ENCODE results near the gene TRPV6.

TRPV6 gene

DNA sequence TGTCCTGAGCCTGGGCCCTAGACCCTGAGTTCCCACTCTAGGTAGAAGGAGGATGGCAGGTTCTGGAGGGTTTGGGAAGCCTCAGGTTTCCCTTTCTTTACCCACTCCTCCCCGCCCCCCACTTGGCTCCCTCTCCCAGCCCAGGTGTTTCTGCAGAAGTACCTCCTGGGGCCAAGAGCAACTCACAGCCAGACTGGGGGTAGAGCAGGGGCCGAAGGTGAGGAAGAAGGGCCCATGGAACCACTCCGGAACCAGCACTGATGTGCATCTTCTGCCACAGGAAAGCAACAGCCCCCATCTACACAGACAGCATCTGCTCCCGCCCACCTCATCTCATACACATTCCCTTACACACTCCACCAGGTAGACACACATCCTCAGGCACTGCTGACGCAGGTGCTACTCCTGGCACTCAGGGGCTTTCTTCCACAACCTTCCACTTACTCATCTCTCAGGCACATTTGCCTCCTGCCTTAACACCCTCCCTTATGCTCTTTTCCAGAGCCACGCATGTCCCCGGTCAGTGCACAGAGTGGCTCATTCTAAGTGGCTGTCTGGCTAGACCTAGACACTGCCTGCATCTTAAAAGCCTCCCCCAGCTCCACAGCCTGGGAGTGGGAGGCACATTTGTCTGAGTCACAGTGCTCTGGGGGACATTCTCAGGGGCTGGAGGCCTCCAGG lies 28.8 kb downstream of the TRPV6 start:
- TF ChIP-seq, protein P1, sequence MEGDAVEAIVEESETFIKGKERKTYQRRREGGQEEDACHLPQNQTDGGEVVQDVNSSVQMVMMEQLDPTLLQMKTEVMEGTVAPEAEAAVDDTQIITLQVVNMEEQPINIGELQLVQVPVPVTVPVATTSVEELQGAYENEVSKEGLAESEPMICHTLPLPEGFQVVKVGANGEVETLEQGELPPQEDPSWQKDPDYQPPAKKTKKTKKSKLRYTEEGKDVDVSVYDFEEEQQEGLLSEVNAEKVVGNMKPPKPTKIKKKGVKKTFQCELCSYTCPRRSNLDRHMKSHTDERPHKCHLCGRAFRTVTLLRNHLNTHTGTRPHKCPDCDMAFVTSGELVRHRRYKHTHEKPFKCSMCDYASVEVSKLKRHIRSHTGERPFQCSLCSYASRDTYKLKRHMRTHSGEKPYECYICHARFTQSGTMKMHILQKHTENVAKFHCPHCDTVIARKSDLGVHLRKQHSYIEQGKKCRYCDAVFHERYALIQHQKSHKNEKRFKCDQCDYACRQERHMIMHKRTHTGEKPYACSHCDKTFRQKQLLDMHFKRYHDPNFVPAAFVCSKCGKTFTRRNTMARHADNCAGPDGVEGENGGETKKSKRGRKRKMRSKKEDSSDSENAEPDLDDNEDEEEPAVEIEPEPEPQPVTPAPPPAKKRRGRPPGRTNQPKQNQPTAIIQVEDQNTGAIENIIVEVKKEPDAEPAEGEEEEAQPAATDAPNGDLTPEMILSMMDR (IDR thresholded peaks at IDR 0.05; ENCODE audit: low read depth, low read length): no peak

DNA sequence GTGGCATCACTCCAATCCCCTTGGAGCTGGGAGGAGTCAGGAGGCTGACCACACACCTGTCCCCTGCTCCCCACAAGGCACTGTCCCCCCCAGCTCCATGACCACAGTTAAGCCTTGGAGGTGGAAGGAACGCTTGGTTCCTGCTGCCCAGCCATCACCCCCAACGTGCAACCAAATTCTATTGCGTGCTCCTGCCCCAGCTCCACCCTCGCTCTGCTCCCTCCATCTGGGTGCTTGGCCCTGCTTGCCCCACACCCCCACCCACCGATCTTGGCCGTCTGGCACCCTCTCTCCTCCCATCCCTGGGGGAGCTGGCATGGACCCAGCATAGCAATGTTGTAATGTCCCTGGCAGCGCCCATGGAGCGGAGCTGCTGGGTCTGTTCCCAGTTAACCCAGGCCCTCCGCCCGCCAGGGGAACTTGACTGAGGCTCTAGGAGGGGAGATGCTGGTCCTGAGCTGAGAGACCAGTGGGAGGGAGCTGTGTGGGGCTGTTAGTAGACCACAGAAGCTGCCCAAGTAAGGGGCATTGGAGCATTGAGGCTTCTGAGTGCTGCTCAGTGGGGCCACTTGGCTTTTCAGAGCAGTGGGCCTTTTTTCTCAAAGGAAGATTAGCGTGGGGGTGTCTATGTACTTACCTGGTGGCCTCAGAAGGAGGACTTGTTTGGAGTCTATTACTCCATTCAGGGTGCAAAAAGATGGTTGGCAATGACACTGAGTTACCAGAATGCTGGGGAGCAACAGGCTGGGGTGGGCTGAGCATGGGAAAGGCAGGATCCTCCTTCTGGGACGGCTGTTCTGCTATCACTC lies 29.6 kb downstream of the TRPV6 start:
- TF ChIP-seq, protein P1 (IDR thresholded peaks at IDR 0.05; ENCODE audit: low read depth, low read length): no peak
- no peak overlapping the region for H3K4me3 ChIP-seq (ENCODE audit: low read depth, low read length)

More for the DNA sequence above, 28.8 kb downstream of the TRPV6 start:
- no peak overlapping the region for H3K4me3 ChIP-seq (ENCODE audit: low read depth, low read length)

DNA sequence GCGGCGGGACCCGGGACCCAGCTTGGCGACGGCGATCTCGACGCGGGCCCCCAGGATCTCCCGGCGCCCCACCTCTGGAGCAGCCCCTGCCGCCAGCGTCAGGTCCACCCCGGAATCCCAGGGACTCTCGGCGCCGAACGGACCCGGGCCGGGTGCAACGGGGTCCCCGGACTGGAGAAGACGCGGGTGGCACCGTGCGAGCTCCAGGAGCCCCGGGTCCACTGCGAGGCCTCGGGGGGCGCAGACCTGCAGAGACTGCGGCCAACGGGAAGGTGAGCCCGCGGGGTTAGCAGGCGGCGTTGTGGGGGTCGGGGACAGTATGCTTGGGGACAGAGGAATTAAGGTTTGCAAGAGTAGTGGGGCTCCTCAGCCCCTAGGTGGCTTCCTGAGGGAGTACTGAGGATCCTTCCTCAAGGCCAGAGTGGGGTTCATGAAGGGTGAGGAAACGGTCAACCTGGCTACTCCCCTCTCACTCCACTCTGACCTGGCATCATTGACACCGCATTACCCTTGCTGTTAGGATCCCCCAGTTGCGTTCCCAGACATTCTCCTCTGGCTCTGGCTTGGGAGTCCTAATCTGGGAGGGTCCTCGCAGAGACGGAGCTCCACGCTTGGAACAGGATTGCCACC lies 30.3 kb downstream of the TRPV6 start:
- TF ChIP-seq, protein P1 (IDR thresholded peaks at IDR 0.05; ENCODE audit: low read depth, low read length): no peak

DNA sequence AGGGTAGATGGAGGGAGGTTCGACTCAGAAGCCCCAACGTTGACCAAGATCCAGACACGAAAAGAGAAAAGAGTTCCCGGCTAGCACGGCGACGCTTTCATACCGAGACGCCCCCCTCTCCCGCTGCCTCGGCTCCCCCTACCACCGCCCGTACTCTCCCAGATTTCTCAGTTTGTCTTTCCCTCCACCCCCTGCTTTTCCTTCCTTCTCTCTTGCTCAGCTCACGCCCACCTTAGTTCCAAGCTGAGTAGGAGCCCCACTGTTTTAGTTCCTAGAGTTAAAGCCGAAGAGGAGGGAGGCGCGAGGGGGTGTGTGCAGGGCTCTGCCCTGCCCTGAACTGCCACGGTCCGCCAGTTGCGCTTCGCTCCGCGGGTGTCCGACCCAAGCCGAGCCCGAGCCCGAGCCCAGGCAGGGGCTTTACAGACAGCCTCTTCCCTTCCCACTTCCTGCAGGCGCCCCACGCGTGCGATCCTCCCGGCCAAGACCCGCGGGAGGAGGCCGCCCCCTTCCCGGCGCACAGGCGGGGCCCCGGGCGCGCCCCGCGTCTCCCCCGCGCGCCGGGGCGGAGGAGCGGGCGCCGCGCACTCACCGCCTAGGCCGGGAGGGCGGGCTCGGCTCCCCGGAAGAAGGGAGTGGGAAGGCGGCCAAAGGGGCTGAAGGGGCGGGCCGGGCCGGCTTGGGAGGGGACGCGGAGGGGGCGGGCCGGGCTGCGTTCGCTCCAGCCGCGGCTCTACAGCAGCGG lies 31.0 kb downstream of the TRPV6 start, which contains the start of gene EPHB6:
Gene EPHB6 (plus strand): TSS at position 705 of the 742 bp plus-strand sequence. CDS start 8,152 bp downstream, outside the sequence.
- H3K4me3 ChIP-seq (ENCODE audit: low read depth, low read length): peak within 1 kb of the TSS; percentile 60
- TF ChIP-seq, protein P1 (IDR thresholded peaks at IDR 0.05; ENCODE audit: low read depth, low read length): no peak

More for the DNA sequence above, 30.3 kb downstream of the TRPV6 start:
- peak overlapping the region; percentile 60 for H3K4me3 ChIP-seq (ENCODE audit: low read depth, low read length)

DNA sequence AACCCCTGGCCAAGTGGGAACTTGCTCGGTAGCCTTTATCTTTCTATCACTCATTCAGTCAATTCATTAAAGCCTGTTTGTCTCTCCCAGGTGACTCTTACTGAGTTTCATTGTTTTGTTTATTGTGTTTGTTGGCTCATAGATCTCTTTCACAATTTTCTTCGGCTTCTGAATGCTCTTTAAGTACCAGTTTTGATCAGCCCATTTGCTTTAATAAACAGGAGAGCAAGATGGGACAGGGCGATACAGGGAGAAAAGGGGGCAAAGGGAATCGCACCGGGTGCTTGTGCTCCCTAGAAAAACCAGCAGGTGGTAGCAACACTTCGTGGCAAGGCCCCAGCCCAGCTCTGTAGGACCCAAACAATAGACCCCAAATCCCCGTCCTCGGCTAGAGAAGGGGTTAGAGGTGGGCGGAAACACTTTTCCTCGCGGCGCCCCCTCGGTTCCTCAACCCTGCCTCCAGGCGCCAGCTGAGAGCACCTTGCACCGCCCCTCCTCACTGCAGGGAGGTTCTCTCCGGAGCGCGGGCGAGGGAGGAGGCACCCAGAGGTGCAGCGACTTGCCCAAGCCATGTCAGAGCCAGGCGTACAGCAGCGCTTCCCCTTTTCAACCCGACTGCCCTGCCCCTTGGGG lies 31.7 kb downstream of the TRPV6 start:
- H3K4me3 ChIP-seq (ENCODE audit: low read depth, low read length): peak overlapping the region; percentile 60

DNA sequence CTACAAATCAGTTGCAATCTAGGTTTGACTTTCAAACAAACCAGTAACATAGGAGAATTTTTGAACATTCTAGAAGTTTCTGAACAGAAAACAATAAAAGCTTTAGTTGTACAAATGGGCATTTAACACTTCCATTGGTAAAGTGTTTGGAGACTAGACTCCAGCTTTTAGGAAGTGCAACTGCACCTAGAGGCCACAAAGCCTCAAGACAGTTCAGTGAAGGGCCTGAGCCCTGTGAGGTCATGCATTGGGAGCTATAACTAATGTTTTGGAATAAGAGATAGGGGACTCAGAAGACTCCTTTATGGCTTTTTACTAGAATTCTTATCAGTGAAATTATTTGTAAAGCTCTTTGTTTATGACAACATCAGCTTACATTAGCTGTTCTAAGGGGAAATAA lies 33.6 kb downstream of the TRPV6 start:
- TF ChIP-seq, protein P1 (IDR thresholded peaks at IDR 0.05; ENCODE audit: low read depth, low read length): no peak
- no peak overlapping the region for H3K4me3 ChIP-seq (ENCODE audit: low read depth, low read length)

More for the DNA sequence above, 31.7 kb downstream of the TRPV6 start:
- TF ChIP-seq, protein P1 (IDR thresholded peaks at IDR 0.05; ENCODE audit: low read depth, low read length): peak; percentile 68

All from WI38 (cell line).